K562 (cell line): ENCODE results near the gene LY6G6D. TPM values are rescaled to one million over a fixed set of nuclear protein-coding genes. Genes with fewer than 3 reads are reported as not detected.
A peak's percentile ranks its signal among the peaks of the same experiment; 100 is the strongest.

Experiments used
- DACH1 ChIP-seq: fragments of 450-650 bp; IDR thresholded peaks from 2 replicates; pipeline ENCODE4 v1.6.1; 2018; ENCODE audit not compliant: partially characterized antibody
- DMBX1 ChIP-seq: fragments of 250-450 bp; sonication (Bioruptor Pico); IDR thresholded peaks from 2 replicates; pipeline ENCODE4 v1.8.0; 2022; ENCODE audit warnings: inconsistent platforms, mild to moderate bottlenecking, moderate library complexity, borderline replicate concordance
- NKRF ChIP-seq: fragments of 450-650 bp; IDR thresholded peaks from 2 replicates; pipeline ENCODE4 v1.6.1; 2016; ENCODE audit warnings: borderline replicate concordance
- SP2 ChIP-seq: IDR thresholded peaks from 2 replicates; pipeline ENCODE4 v1.6.1; 2011; ENCODE audit warnings: mild to moderate bottlenecking, low read depth, low read length, moderate library complexity; ENCODE audit not compliant: poor library complexity, severe bottlenecking; ENCODE audit errors: extremely low read depth
- ZNF124 ChIP-seq: sonication (generic); formaldehyde crosslinking; IDR thresholded peaks from 2 replicates; pipeline ENCODE4 v1.8.1; 2022; ENCODE audit warnings: missing genetic modification reagents
- ZNF274 ChIP-seq: IDR thresholded peaks from 2 replicates; pipeline ENCODE4 v1.6.1; 2011; ENCODE audit warnings: low read depth, mild to moderate bottlenecking, low read length, moderate library complexity, borderline replicate concordance
- ZNF3 ChIP-seq: fragments of 250-450 bp; sonication (Bioruptor Pico); IDR thresholded peaks from 2 replicates; pipeline ENCODE4 v1.5.0; 2021; ENCODE audit warnings: mild to moderate bottlenecking, moderate library complexity
- polyA plus RNA-seq, 8 experiments: library from polyadenylated mRNA; depleted of rRNA in 4 of 8; stranded (reverse) in 5 of 8; unstranded in 3 of 8; fragments of >200 nt; fragmentation: Nextera tagmentation in 2 of 8; fragmentation: Illumina TruSeq in 1 of 8; extraction: Ambion mirVana in 2 of 8; extraction: Trizol in 1 of 8; gene quantifications; 2 replicates each; pipeline versions ENCODE4 v1.2.1 to v1.2.3, GENCODE V29; 2011 to 2014; ENCODE audit warnings: inconsistent platforms in 1 of 8, missing spikeins in 1 of 8
- total RNA-seq, 7 experiments: library from RNA; depleted of rRNA in 6 of 7; stranded (reverse); fragments of >200 nt in 6 of 7; fragmentation: Illumina TruSeq in 2 of 7; extraction: Trizol in 2 of 7; gene quantifications; 2 replicates each; pipeline versions ENCODE4 v1.2.1 to v1.2.3, GENCODE V29; 2011 to 2021; ENCODE audit warnings: low replicate concordance in 1 of 7
- TF ChIP-seq, protein P1 (sequence below): fragments of 450-650 bp; formaldehyde crosslinking; IDR thresholded peaks from 2 replicates; pipeline ENCODE4 v1.4.0; 2022; ENCODE audit warnings: missing genetic modification characterization
- TF ChIP-seq, protein P2 (sequence below): fragments of 450-650 bp; IDR thresholded peaks from 2 replicates; pipeline ENCODE4 v1.6.1; 2017; ENCODE audit warnings: antibody characterized with exemption, mild to moderate bottlenecking

LY6G6D gene
- total and polyA plus RNA-seq, 9 of the 15 experiments (the other 6 are each of a cell fraction or from before 2014, with no cell fraction given): 0.30 to 0.38 TPM; not detected in 7

- TF ChIP-seq NKRF (no peak; the same call in 1 of the 2 replicates), ZNF3 (no peak), DMBX1 (no peak), SP2 (no peak), ZNF124 (CRISPR knock-in tag) (no peak), ZNF274 (no peak), DACH1 (no peak)
- TF ChIP-seq, protein P1, sequence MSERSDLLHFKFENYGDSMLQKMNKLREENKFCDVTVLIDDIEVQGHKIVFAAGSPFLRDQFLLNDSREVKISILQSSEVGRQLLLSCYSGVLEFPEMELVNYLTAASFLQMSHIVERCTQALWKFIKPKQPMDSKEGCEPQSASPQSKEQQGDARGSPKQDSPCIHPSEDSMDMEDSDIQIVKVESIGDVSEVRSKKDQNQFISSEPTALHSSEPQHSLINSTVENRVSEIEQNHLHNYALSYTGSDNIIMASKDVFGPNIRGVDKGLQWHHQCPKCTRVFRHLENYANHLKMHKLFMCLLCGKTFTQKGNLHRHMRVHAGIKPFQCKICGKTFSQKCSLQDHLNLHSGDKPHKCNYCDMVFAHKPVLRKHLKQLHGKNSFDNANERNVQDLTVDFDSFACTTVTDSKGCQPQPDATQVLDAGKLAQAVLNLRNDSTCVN (CRISPR knock-in tag): 0 out of 2 replicates have a peak, but pooled peaks have one; percentile 39
- TF ChIP-seq, protein P2, sequence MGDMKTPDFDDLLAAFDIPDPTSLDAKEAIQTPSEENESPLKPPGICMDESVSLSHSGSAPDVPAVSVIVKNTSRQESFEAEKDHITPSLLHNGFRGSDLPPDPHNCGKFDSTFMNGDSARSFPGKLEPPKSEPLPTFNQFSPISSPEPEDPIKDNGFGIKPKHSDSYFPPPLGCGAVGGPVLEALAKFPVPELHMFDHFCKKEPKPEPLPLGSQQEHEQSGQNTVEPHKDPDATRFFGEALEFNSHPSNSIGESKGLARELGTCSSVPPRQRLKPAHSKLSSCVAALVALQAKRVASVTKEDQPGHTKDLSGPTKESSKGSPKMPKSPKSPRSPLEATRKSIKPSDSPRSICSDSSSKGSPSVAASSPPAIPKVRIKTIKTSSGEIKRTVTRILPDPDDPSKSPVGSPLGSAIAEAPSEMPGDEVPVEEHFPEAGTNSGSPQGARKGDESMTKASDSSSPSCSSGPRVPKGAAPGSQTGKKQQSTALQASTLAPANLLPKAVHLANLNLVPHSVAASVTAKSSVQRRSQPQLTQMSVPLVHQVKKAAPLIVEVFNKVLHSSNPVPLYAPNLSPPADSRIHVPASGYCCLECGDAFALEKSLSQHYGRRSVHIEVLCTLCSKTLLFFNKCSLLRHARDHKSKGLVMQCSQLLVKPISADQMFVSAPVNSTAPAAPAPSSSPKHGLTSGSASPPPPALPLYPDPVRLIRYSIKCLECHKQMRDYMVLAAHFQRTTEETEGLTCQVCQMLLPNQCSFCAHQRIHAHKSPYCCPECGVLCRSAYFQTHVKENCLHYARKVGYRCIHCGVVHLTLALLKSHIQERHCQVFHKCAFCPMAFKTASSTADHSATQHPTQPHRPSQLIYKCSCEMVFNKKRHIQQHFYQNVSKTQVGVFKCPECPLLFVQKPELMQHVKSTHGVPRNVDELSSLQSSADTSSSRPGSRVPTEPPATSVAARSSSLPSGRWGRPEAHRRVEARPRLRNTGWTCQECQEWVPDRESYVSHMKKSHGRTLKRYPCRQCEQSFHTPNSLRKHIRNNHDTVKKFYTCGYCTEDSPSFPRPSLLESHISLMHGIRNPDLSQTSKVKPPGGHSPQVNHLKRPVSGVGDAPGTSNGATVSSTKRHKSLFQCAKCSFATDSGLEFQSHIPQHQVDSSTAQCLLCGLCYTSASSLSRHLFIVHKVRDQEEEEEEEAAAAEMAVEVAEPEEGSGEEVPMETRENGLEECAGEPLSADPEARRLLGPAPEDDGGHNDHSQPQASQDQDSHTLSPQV: no peak
Observed at GRCh38 chr6:31740397-31741223, 25.5 kb downstream of the LY6G6D start (continued).
